Psoas muscle (tissue), 8 donors: ENCODE data around the gene NUAK2. TPM values are rescaled to one million over a fixed set of nuclear protein-coding genes. Genes with fewer than 3 reads are reported as not detected.

ENCODE experiments used
- ATAC-seq, 4 donors: fragments of 200-7000 bp; cut with Tn5 transposase; one replicate each; pipeline ENCODE4 v1.9.1; 2020; ENCODE audit warnings: moderate library complexity in 3 of 4, mild to moderate bottlenecking in 2 of 4
- DNase-seq, 2 donors: peaks; one replicate each; pipeline ENCODE4 v3.0.0-alpha.2; 2020
- H3K27ac ChIP-seq: fragments of 200-600 bp; one replicate; pipeline ENCODE4 v1.8.0; 2022
- H3K27me3 ChIP-seq, 3 donors: fragments of 200-600 bp in 1 of 3; one replicate each; pipeline versions ENCODE4 v1.6.1 to v1.8.0; 2013 to 2022; ENCODE audit warnings: low read length in 2 of 3, mild to moderate bottlenecking in 2 of 3, moderate library complexity in 1 of 3; ENCODE audit not compliant: insufficient read depth in 3 of 3
- H3K36me3 ChIP-seq, 2 donors: fragments of 200-600 bp in 1 of 2; one replicate each; pipeline versions ENCODE4 v1.6.1 to v1.8.0; 2013 to 2022; ENCODE audit warnings: low read depth in 1 of 2, mild to moderate bottlenecking in 1 of 2, moderate library complexity in 1 of 2; ENCODE audit not compliant: insufficient read depth in 1 of 2
- H3K4me1 ChIP-seq: fragments of 200-600 bp; one replicate; pipeline ENCODE4 v1.8.0; 2022
- H3K4me3 ChIP-seq: fragments of 200-600 bp; one replicate; pipeline ENCODE4 v1.8.0; 2022; ENCODE audit warnings: mild to moderate bottlenecking
- H3K9me3 ChIP-seq: fragments of 200-600 bp; one replicate; pipeline ENCODE4 v1.8.0; 2022
- WGBS, 3 donors: extraction: QIAGEN DNeasy Blood & Tissue Kit; methylation state at CpG; one replicate each; pipeline versions ENCODE4 v1.1.6 to v1.1.7; 2013; 5-methylcytosine and 5-hydroxymethylcytosine counted together
- intact Hi-C, 2 donors: fragments of 100-400 bp; cut with DNase I; formaldehyde crosslinking; loops; one replicate each; pipeline versions ENCODE4 v1.11.0 to v1.14.2; 2022
- polyA plus RNA-seq, 3 donors: library from polyadenylated mRNA; stranded (reverse); fragments of 200-250 nt; gene quantifications; one replicate each; pipeline ENCODE4 v1.2.3, GENCODE V29; 2013
- total RNA-seq, 4 donors: library from RNA; stranded (reverse); fragmentation: NEBNext Ultra II Directional in 2 of 4; extraction: Animal tissue kit (Norgen Biotek cat#: 25700) in 2 of 4; gene quantifications; one replicate each; pipeline versions ENCODE4 v1.2.1 to v1.2.4, GENCODE V29; 2021 to 2023
- TF ChIP-seq, protein P1 (sequence below): fragments of 200-600 bp; IDR thresholded peaks from one replicate; pipeline ENCODE4 v1.8.0; 2022; ENCODE audit warnings: antibody characterized with exemption
- donor health status: healthy with polysubstance abuse.
- donor health status: DM: no; HTN: no; CAD: no; lungs with moderate emphysema.
- donor health status: Bipolar disorder and iron deficiency.
- donor health status: healthy.
- donor health status: DM: yes; HTN: yes; CAD: no.
- donor health status: DM: no; HTN: no; CAD: no.
- donor health status: DM: no; HTN: no; CAD: no.
- donor health status: DM: yes; HTN: yes; CAD: no.

The NUAK2 gene
- total and polyA plus RNA-seq, 7 donors: 0.20 to 1.3 (median 0.55) TPM

DNA sequence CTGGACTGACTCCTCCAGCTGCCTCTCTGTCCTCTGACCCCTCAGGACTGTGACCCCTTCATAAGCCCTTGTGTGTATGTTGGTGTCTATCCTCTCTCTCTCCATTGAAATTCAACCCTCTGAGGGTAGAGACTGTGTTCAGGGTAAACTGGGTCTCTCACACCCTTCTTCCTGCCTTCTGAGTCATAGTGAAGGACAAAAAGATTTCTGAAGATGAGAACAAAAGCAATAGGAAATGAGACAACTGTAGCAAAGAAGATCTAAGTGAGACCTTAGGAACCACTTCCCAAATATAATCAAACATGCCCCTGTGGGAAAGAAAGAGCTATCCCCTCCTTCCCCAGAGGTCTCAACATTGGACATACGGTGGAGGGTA is 16.9 kb downstream of the NUAK2 start:
- no peak for ATAC-seq
- H3K36me3 ChIP-seq: peaks cover 2 to 65% of the 10 kb centered on the region in 2 donors

DNA sequence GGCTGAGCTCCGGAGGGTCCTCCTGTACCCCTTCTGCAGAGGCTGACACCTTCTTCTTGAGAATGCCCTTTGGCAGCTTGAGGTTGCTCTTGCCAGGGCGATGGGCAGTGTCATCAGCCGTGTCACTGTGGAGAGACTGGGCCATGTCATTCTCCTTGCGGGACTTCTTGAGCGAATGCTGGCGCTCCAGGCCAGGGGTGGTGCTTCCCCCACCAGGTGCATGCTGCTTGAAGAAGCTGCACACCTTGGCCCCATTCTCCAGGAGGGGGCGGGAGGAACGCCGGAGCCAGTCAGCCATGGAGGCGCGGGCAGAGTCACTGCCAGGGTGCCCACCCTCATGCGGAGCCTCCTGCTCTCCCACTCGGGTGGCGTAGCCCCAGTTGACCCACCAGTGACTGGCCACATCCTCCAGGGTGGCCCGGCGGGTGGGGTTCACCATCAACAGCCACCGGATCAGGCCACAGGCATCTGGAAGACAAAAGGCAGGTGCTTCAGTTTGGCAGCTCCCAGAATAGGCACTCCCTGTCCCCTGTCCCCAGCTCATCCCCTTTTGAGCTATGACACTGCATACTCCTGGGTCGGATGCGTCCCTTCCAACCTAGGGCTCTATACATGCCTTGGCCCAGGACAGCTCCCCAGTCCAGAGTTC is 17.4 kb downstream of the NUAK2 start:
- intact Hi-C loops: no loop called here
- WGBS, 3 donors: 92 to 96% (median 95%) methylated on average over 19 of the region's 19 CpGs
- Histone ChIP-seq H3K36me3 (peaks cover 2 to 60% of the 10 kb centered on the region in 2 donors), H3K27me3 (no peaks in the 10 kb centered on the region), H3K4me1 (no peaks in the 10 kb centered on the region), H3K9me3 (no peaks in the 10 kb centered on the region), H3K27ac (no peak overlapping the region), H3K4me3 (no peak overlapping the region)
- DNase-seq (no peak), ATAC-seq (peak in 1 of 4 donors; percentile 29)
- TF ChIP-seq, protein P1, sequence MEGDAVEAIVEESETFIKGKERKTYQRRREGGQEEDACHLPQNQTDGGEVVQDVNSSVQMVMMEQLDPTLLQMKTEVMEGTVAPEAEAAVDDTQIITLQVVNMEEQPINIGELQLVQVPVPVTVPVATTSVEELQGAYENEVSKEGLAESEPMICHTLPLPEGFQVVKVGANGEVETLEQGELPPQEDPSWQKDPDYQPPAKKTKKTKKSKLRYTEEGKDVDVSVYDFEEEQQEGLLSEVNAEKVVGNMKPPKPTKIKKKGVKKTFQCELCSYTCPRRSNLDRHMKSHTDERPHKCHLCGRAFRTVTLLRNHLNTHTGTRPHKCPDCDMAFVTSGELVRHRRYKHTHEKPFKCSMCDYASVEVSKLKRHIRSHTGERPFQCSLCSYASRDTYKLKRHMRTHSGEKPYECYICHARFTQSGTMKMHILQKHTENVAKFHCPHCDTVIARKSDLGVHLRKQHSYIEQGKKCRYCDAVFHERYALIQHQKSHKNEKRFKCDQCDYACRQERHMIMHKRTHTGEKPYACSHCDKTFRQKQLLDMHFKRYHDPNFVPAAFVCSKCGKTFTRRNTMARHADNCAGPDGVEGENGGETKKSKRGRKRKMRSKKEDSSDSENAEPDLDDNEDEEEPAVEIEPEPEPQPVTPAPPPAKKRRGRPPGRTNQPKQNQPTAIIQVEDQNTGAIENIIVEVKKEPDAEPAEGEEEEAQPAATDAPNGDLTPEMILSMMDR: no peak

More for the DNA sequence above, 16.9 kb downstream of the NUAK2 start:
- DNase-seq: no peak
- TF ChIP-seq, protein P1: no peak
- H3K9me3 ChIP-seq: no peaks in the 10 kb centered on the region
- no peaks in the 10 kb centered on the region for H3K4me1 ChIP-seq
- no peaks in the 10 kb centered on the region for H3K27me3 ChIP-seq
- no peak overlapping the region for H3K4me3 ChIP-seq
- intact Hi-C loops: no loop called here
- H3K27ac ChIP-seq: no peak overlapping the region
- 94 to 100% (median 100%) methylated on average over 1 of the region's 1 CpG for WGBS, 3 donors

DNA sequence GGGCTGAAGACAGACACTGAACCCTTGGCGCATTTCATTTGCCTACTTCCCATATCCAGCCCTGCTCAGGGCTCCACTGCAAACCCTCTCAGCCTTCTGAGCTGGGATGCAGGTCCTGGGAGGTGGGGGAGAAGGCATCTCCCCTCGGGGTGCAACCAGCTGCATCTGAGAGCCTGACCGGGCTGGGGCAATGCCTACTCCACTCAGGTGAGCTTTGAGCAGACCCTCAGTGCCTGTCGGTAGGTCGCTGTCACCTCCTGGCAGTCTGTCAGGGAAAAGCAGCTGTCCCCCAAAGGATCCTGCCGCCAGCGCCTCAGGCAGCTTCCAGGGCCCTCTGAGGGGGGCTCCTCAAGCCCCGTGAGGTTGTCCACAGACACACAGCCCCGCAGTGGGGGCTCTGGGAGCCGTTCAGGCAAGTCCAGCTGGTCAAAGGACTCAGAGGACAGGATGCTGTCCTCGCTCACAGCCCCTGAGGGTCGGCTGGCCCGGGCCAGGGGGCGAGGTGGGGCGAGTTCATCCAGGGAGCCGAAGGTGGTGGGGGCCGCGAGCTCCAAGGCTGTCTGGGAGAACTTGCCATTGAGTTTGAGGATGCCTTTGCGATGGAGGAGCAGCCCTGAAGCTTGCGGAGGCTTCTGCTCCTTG is 18.2 kb downstream of the NUAK2 start:
- no peak for DNase-seq
- no peaks in the 10 kb centered on the region for H3K9me3 ChIP-seq
- no peak overlapping the region for H3K4me3 ChIP-seq
- TF ChIP-seq, protein P1: no peak
- intact Hi-C loops: no loop called here
- peaks cover 2 to 56% of the 10 kb centered on the region in 2 donors for H3K36me3 ChIP-seq
- ATAC-seq: no peak
- no peaks in the 10 kb centered on the region for H3K27me3 ChIP-seq
- no peak overlapping the region for H3K27ac ChIP-seq
- H3K4me1 ChIP-seq: no peaks in the 10 kb centered on the region
- 84 to 87% (median 85%) methylated on average over 20 of the region's 20 CpGs for WGBS, 3 donors

DNA sequence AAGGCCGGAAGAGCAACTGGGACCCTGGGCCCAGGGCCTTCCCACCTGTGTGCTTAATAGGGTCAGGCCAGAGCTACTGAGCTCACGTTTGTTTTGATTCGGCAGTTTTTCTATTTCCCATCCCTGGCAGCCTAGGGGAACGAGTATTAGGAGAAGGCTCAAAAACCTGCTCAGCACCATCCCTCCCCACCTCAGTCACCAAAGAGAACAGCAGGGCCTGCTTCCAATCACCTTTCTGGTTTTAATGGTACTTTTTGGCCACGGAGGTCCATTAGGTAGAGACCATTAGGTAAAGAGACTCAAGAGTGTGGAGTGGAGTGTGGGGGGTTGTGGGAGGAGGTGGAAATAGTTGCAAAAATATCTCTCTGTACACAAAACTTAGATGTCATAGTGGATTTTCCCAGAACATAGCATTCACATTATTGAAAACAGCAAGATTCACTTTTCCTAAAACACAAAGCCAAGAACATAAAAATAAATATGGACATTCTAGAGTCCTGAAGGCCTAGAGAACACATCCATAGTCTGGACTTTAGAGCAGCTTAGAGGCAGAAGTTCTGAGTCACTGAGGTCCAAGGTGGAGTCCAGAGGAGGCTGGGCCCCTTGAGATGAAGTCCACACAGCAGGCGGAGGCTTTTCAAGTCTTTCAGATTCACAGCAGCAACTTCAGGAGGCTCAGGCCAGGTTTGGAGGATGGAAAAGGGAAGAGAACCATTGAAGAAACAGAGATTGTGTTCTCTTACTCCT is 19.5 kb downstream of the NUAK2 start:
- Histone ChIP-seq H3K4me1 (no peaks in the 10 kb centered on the region), H3K36me3 (peaks cover 2 to 43% of the 10 kb centered on the region in 2 donors), H3K27ac (no peak overlapping the region), H3K9me3 (no peaks in the 10 kb centered on the region), H3K27me3 (no peaks in the 10 kb centered on the region), H3K4me3 (no peak overlapping the region)
- intact Hi-C loops: no loop called here
- ATAC-seq (no peak), DNase-seq (no peak)
- 76 to 79% (median 76%) methylated on average over 6 of the region's 6 CpGs for WGBS, 3 donors
- TF ChIP-seq, protein P1: no peak
